GM12873 (cell line): Measurements from ENCODE around the gene GCNT2.

Experiments
- CTCF ChIP-seq: IDR thresholded peaks from 2 replicates; pipeline ENCODE4 v1.5.1; 2012; ENCODE audit warnings: low read depth, mild to moderate bottlenecking, moderate library complexity, low read length, control low read depth; ENCODE audit not compliant: insufficient read depth; ENCODE audit errors: missing control alignments

GCNT2 gene

DNA sequence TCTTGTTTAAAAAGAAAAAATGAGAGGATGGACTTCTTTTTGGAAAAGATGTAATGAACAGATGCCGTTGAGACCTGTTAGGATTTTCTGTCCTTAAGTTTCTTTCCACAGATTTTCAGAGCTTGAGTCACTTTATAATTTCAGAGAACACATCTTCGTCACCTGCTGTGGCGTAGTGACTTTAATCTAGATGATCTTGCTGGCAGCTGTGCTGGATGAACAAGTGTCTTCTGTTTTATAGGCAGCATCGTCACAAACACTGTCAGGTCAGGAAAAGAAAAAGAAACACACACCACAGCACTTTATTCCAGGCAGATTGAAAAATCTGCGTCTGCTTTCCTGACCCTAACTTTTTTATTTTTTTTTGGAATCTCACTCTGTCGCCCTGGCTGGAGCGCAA, 35.7 kb upstream of the GCNT2 start:
- TF ChIP-seq CTCF: no peak

DNA sequence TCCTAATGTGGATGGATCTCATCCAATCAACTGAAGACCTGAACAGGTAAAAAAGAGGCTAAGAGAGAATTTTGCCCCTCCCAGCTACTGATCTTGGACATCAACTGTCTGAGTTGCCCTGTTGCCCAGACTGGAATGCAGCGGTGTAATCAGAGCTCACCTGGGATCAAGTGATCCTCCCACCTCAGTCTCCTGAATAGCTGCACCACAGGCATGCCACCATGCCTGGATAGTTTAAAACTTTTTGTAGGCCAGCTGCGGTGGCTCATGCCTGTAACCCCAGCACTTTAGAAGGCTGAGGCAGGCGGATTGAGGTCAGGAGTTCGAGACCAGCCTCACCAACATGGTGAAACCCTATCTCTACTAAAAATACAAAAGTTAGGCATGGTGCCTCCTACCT, 34.9 kb upstream of the GCNT2 start:
- no peak for TF ChIP-seq CTCF

- no peak for TF ChIP-seq CTCF
Observed at GRCh38 chr6:10487668-10488327, 33.4 kb upstream of the GCNT2 start.

DNA sequence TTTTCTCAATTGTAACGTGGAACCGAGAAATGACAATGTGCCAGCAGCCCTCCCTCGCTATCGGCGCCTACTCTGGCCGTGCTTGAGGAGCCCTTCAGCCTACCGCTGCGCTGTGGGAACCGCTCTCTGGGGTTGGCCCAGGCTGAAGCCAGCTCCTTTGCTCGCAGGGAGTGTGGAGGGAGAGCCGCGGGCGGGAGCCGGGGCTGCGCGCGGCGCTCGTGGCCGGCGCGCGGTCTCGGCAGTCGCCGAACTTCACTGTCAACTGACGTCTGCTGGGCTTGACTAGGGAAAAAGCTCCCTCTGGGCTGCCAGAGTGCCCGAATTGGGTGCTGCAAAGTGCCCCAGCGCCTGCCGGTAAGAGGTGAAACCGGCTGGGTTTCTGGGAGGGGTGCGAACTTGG, 29.7 kb upstream of the GCNT2 start:
- TF ChIP-seq CTCF: no peak

GRCh38 chr6:10495029-10495428, 26.1 kb upstream of the GCNT2 start:
- TF ChIP-seq CTCF: no peak

DNA sequence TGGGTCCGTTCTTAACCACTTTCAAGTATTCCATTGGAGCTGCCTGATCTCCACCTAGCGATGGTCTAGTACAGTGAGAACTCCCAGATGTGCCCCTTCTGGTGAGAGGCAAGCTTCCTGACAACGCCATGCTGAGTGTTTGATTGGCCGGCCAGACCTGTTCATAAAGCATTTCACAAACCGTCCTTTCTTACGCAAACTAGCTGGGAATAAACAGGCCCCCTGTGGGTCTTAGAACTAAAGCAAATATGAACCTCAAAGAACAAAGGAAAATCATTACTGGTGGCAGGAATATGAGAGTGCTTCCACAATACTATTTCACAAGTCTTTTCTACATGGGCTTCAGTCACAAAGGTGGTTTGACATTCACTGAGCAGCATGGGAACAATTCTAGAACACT, 15.6 kb upstream of the GCNT2 start:
- TF ChIP-seq CTCF: no peak

DNA sequence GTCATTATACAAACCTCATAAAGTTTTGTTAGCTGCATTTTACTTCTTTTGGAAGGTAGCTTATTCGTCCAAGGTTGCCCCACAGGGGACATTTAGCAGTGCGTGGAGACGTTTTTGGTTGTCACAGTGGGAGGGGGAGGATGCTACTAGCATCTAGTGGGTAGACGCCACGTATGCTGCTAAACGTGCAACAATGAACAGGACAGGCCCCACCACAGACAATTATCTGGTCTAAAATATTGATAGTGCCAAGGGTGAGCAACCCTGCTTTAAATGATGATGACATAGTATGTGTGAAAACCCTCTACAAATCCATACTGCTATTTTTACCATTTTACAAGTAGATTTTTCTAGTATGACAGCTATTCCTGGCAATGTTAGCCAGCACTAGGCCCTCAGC, 13.9 kb upstream of the GCNT2 start:
- TF ChIP-seq CTCF: no peak
